CD14-positive monocyte (primary cell): Measurements from ENCODE around the gene ZNF334. TPM values are rescaled to one million over a fixed set of nuclear protein-coding genes. Genes with fewer than 3 reads are reported as not detected.

ENCODE experiments used
- DNase-seq, 3 donors: peaks; one replicate each; pipeline ENCODE4 v3.0.0-alpha.2; 2011 to 2022
- H2AFZ ChIP-seq: 2 replicates; pipeline ENCODE4 v1.6.0; 2012; ENCODE audit warnings: mild to moderate bottlenecking, low read depth, low read length, inconsistent platforms; ENCODE audit not compliant: insufficient read depth, poor library complexity, severe bottlenecking
- H3K27ac ChIP-seq, 2 donors: 1 replicate in 1 of 2; 2 replicates in 1 of 2; pipeline ENCODE4 v1.5.1; 2012 to 2013; ENCODE audit warnings: low read length in 2 of 2, control low read depth in 1 of 2, inconsistent platforms in 1 of 2, low read depth in 1 of 2, mild to moderate bottlenecking in 1 of 2
- H3K27me3 ChIP-seq, 2 donors: one replicate each; pipeline versions ENCODE4 v1.6.0 to v1.6.1; 2011 to 2013; ENCODE audit warnings: low read length in 2 of 2; ENCODE audit not compliant: control insufficient read depth in 2 of 2, insufficient read depth in 2 of 2
- H3K36me3 ChIP-seq, 2 donors: replicated peaks in 1 of 2; 1 replicate in 1 of 2; 2 replicates in 1 of 2; pipeline versions ENCODE4 v1.5.1 to v1.6.1; 2012 to 2013; ENCODE audit warnings: low read length in 2 of 2, control low read depth in 1 of 2, inconsistent platforms in 1 of 2, mild to moderate bottlenecking in 1 of 2; ENCODE audit not compliant: insufficient read depth in 2 of 2, control insufficient read depth in 1 of 2
- H3K4me1 ChIP-seq, 2 donors: 1 replicate in 1 of 2; 2 replicates in 1 of 2; pipeline versions ENCODE4 v1.5.1 to v1.6.1; 2012 to 2013; ENCODE audit warnings: low read length in 2 of 2, control low read depth in 1 of 2, inconsistent platforms in 1 of 2, mild to moderate bottlenecking in 1 of 2, moderate library complexity in 1 of 2; ENCODE audit not compliant: insufficient read depth in 2 of 2, control insufficient read depth in 1 of 2
- H3K4me2 ChIP-seq: replicated peaks from 2 replicates; pipeline ENCODE3; 2012; ENCODE audit warnings: low read length, moderate library complexity, mild to moderate bottlenecking; ENCODE audit not compliant: poor library complexity, severe bottlenecking; ENCODE audit errors: extremely low read depth
- H3K4me3 ChIP-seq, 3 experiments: fragments of 200-600 bp in 1 of 3; sonication (generic) in 1 of 3; replicated peaks in 1 of 3; 1 replicate in 2 of 3; 2 replicates in 1 of 3; pipeline ENCODE4 v1.5.1; 2011 to 2013; ENCODE audit warnings: low read length in 3 of 3, mild to moderate bottlenecking in 3 of 3, control low read depth in 2 of 3, low read depth in 2 of 3, inconsistent platforms in 1 of 3, moderate library complexity in 1 of 3
- H3K79me2 ChIP-seq: 2 replicates; pipeline ENCODE4 v1.6.0; 2012; ENCODE audit warnings: mild to moderate bottlenecking, control low read depth, inconsistent platforms, low read length, moderate library complexity; ENCODE audit not compliant: insufficient read depth
- H3K9ac ChIP-seq: 2 replicates; pipeline ENCODE4 v1.6.0; 2017; ENCODE audit warnings: low read length, mild to moderate bottlenecking; ENCODE audit not compliant: insufficient read depth, poor library complexity, severe bottlenecking
- H3K9me3 ChIP-seq, 2 donors: replicated peaks in 1 of 2; 1 replicate in 1 of 2; 2 replicates in 1 of 2; pipeline versions ENCODE4 v1.5.1 to v1.6.1; 2012 to 2013; ENCODE audit warnings: low read length in 2 of 2, control low read depth in 1 of 2; ENCODE audit not compliant: control insufficient read depth in 1 of 2, insufficient read depth in 1 of 2
- H4K20me1 ChIP-seq: 2 replicates; pipeline ENCODE4 v1.6.0; 2012; ENCODE audit warnings: mild to moderate bottlenecking, low read length, control low read depth, moderate library complexity; ENCODE audit not compliant: insufficient read depth
- H3K27ac Mint-ChIP-seq, 7 donors: one replicate each; pipeline ENCODE4 v1.8.0; 2020; ENCODE audit warnings: mild to moderate bottlenecking in 7 of 7, mixed read lengths in 7 of 7, moderate library complexity in 6 of 7, inconsistent platforms in 2 of 7
- H3K27me3 Mint-ChIP-seq, 3 donors: one replicate each; pipeline ENCODE4 v1.8.0; 2021 to 2022; ENCODE audit warnings: low read depth in 3 of 3, mild to moderate bottlenecking in 3 of 3, mixed read lengths in 3 of 3, moderate library complexity in 3 of 3, inconsistent platforms in 1 of 3
- H3K36me3 Mint-ChIP-seq, 2 donors: one replicate each; pipeline ENCODE4 v1.8.0; 2020; ENCODE audit warnings: mixed read lengths in 2 of 2, inconsistent platforms in 1 of 2, mild to moderate bottlenecking in 1 of 2
- H3K4me1 Mint-ChIP-seq: one replicate; pipeline ENCODE4 v1.8.0; 2020; ENCODE audit warnings: mild to moderate bottlenecking, mixed read lengths
- H3K4me3 Mint-ChIP-seq, 2 donors: one replicate each; pipeline ENCODE4 v1.8.0; 2020; ENCODE audit warnings: mild to moderate bottlenecking in 2 of 2, mixed read lengths in 2 of 2, moderate library complexity in 1 of 2
- H3K9me3 Mint-ChIP-seq, 7 donors: one replicate each; pipeline ENCODE4 v1.8.0; 2020 to 2022; ENCODE audit warnings: mixed read lengths in 7 of 7, mild to moderate bottlenecking in 6 of 7, moderate library complexity in 6 of 7, inconsistent platforms in 2 of 7
- CTCF ChIP-seq: fragments of 200-600 bp; IDR thresholded peaks from one replicate; pipeline ENCODE4 v1.8.0; 2022; ENCODE audit warnings: antibody characterized with exemption, mild to moderate bottlenecking
- WGBS: methylation state at CpG from one replicate; pipeline ENCODE4 v1.1.5; 2013; ENCODE audit warnings: missing lambda C conversion rate; ENCODE audit not compliant: insufficient coverage; 5-methylcytosine and 5-hydroxymethylcytosine counted together
- intact Hi-C, 2 donors: fragments of 100-400 bp; cut with micrococcal nuclease; formaldehyde crosslinking; loops; one replicate each; pipeline versions ENCODE4 v1.15.0 to v1.15.1; 2023
- polyA plus RNA-seq, 3 donors: library from polyadenylated mRNA; depleted of rRNA in 1 of 3; unstranded in 2 of 3; stranded (reverse) in 1 of 3; fragments of 300-500 nt in 2 of 3; fragments of >200 nt in 1 of 3; fragmentation: Illumina TruSeq in 2 of 3; gene quantifications; 1 replicate in 2 of 3; 2 replicates in 1 of 3; pipeline ENCODE4 v1.2.3, GENCODE V29; 2012 to 2021

ZNF334 gene
- polyA plus RNA-seq, 3 donors = 0.04 TPM; not detected in 2

- H3K27me3 Mint-ChIP-seq = peaks cover 6 to 15% (median 12%) of the 10 kb centered on the region in 3 donors
- Histone ChIP-seq H3K27ac (no peak overlapping the region), H3K4me3 (no peak overlapping the region), H2AFZ (no peak overlapping the region), H3K9me3 (peaks cover 0 to 3% of the 10 kb centered on the region in 2 donors), H4K20me1 (no peaks in the 10 kb centered on the region), H3K9ac (no peak overlapping the region), H3K4me2 (no peak overlapping the region), H3K4me1 (no peaks in the 10 kb centered on the region), H3K36me3 (no peaks in the 10 kb centered on the region), H3K79me2 (no peaks in the 10 kb centered on the region), H3K27me3 (peaks cover 0 to 2% of the 10 kb centered on the region in 2 donors)
- no peak overlapping the region for H3K4me3 Mint-ChIP-seq
- H3K9me3 Mint-ChIP-seq = peaks cover 0 to 4% (median 0%) of the 10 kb centered on the region in 7 donors
- no CpG with 5 or more reads among the region's 2 CpGs for WGBS
- DNase-seq = no peak
- no peak overlapping the region for H3K27ac Mint-ChIP-seq
- no peaks in the 10 kb centered on the region for H3K36me3 Mint-ChIP-seq
- no peak for TF ChIP-seq CTCF
- peaks cover 2% of the 10 kb centered on the region for H3K4me1 Mint-ChIP-seq
- intact Hi-C loops = loop anchor here in 1 of 2 donors (5.0 kb wide), 1 partner anchor 38 kb away; no protein-coding TSS in a partner anchor
Measured at GRCh38 chr20:46523696-46524328, 10.5 kb upstream of the ZNF334 start.

GRCh38 chr20:46523108-46523507 is 9.7 kb upstream of the ZNF334 start:
- Histone ChIP-seq H3K4me2 (no peak overlapping the region), H2AFZ (no peak overlapping the region), H3K36me3 (no peaks in the 10 kb centered on the region), H3K27ac (no peak overlapping the region), H3K4me1 (no peaks in the 10 kb centered on the region), H3K79me2 (no peaks in the 10 kb centered on the region), H3K9me3 (peaks cover 0 to 3% of the 10 kb centered on the region in 2 donors), H3K4me3 (no peak overlapping the region), H3K9ac (no peak overlapping the region), H4K20me1 (no peaks in the 10 kb centered on the region), H3K27me3 (peaks cover 0 to 2% of the 10 kb centered on the region in 2 donors)
- peaks cover 2% of the 10 kb centered on the region for H3K4me1 Mint-ChIP-seq
- H3K36me3 Mint-ChIP-seq = no peaks in the 10 kb centered on the region
- intact Hi-C loops = loop anchor here in 1 of 2 donors (5.0 kb wide), 1 partner anchor 39 kb away; no protein-coding TSS in a partner anchor
- WGBS = 96% methylated on average over 3 of the region's 5 CpGs
- no peak for DNase-seq
- no peak overlapping the region for H3K4me3 Mint-ChIP-seq
- H3K9me3 Mint-ChIP-seq = peaks cover 0 to 4% (median 0%) of the 10 kb centered on the region in 7 donors
- H3K27ac Mint-ChIP-seq = no peak overlapping the region
- no peak for TF ChIP-seq CTCF
- H3K27me3 Mint-ChIP-seq = peaks cover 3 to 15% (median 12%) of the 10 kb centered on the region in 3 donors
